ENCODE measurements around the gene VIL1.

Gene VIL1

DNA sequence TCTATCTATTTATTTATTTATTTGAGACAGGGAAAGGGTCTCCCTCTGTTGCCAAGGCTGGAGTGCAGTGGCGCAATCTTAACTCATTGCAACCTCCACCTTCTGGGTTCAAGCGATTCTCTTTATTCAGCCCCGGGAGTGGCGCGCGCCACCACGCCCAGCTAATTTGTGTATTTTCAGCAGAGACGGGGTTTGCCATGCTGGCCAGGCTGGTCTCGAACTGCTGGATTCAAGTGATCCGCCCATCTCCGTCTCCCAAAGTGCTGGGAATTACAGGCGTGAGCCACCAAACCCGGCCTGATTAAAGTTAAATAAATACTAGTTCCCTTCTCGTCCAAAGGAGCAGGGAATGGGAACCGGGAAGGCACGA, 23.5 kb upstream of the VIL1 start:
- DNase-seq, result no peak

DNA sequence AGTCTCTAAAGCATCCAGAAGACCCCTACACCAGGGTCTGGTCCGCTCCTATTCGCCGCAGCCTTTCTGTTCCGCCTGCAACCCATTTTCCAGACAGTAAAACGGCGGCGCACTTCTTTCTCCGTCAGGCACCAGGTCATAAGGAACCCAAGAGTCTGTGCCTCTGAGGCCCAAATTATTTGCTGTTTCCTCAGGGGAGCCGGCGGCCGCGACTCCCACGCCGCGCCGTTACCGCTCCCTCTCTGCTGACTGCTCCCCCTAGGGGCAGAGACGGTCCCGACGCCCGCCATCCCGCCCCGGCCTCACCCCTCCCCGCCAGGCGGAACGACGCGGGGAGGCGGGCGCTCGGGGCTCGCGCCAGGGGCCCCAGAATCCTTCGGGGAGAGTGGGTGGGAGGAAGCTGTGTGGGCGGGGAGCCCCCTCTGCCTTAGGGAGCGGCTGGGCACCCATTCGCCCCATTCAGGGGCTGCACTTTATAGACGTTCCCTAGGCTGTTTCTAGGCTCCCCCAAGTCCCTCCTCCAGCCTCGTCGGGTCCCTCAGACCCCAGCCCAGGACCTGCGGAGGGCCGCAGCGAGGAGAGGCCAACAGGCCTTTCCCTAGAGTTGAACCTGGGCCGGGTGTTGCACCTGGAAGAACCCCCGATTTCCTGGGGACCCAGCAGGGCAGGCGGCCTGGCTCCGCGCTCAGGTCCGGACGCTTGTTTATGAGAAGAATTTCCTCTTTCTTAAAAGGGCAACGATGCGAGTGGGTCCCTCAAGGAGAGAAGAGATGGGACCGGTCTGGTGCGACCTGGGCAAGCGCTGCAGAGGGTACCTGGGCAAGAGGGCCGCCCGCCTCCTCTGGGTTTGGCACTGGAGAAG, 22.9 kb upstream of the VIL1 start:
- peak; percentile 95 for DNase-seq

DNA sequence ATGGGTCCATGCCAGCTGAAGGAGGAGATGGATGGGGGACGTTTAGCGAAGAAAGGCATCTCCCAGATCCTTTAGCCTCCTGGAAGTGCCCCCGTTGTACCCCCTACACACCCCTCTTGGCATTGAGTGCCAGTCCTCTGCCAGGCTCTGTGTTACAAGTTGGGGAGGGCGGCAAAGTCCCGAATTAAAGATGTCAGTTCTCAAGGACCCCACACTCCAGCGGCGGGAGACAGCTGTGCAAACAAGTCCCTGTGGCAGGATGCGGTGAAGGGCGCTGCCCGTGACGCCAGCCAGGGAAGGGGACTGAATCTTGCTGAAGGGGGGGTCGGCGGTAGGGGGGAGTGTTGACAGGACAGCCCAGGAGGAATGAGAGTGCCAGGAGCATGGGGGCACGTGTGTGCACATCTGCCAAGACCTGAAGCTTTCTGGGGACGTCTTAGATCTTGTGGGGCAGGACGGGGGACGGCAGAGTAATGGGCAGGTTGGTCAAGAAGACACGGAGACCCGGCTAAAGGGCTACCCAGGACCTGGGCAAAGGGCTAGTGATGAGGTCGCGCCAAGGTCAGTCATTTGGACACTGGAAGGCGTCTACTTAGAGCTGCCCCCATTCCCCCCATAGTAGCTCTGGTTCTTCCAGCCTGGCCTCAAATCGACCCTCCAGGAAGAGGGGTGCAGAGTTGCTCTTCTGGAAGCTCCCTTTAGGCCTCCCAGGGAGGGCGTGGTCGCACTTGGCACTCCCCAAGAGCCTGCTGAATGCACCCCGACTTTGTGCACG, 22.0 kb upstream of the VIL1 start:
- peak; percentile 85 for DNase-seq

DNA sequence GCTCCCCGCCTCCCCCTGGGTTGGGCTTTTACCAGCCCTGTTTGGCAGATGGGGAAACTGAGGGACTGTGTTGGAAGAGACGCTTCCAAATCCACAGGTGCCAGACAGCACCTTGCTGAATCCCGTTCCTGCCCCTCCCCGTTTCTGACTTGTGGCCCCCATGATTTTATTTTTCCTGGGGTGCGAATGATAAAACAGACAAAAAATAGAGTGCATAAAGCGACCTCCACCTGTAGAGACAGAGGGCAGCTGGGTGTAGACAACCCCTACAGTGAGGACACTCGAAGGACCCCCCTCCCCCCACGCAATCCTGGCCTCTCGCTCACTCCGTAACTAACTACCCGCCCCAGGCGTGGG, 21.5 kb upstream of the VIL1 start:
- DNase-seq, result no peak

DNA sequence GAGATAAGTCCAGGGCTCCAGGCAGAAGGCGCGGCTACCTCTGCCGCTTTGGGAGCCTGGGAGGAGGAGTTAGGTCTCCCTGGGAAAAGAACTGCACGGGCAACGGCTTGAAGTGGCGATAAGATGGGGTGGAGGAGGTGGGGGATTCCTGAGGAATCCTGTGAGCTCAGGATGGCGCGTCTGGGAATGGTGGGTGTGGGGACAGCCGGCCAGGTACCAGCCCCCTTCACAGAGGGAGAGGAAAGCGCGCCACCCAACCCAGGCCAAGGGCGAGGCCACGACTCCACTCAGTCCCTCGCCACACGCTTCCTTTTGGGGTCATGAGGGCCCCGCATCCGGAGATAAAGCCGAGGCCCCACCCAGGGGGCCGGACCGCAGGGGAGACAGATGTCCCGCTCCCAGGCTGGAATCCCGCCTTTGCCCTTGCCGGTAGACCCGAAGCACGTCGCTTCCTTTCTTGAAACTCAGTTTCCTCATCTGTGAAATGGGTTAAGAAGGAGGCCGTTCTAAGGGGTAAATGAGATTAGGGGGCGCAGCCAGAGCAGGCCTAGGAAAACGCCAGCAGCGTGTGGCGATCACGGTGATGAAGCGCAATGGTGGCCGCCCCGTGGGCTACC, 21.0 kb upstream of the VIL1 start:
- peak; percentile 69 for DNase-seq

DNA sequence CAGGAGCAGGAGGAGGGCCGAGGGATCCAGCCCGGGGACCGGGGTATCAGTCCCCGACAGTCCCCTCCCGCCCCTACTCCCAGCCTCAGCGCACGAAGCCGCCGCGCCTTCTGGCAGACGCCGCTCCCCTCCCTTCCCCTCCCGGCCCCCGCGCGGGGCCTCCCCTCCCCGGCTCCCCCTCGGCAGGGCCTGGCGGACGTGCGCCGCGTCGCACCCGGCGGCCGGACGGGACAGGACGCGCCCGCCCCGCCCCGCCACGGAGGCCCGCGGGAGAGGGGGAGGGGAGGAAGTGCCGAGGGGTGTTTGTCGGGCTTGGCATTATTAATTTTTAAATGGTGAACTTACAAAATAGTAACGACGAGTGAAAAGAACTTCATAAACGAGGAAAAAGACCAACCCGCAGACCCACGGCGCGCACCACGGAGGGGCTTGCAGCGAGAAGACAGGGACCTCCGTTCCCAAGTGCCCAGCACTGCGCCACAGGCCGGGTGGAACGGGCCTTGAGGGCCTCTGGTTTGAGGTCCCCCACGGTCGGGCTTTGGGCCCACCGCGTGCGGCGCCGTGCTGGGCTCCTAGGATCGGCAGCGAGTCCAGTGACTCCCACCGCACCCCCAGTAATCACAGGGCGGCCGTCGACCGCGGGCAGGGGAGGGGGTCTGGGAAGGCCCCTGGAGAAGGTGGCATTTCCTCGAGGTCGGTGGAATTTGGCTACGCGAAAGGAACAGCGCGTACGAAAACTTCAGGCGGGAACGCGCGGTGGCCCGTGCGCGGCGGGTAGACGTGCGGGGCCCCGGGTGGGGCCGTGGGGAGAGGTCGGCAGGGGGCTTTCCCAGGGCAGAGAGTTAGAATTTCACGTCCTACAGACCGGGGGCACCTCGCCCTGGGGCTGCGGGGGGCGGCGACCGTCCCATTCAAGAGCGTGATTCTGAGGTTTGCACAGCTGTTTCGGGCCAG, 20.2 kb upstream of the VIL1 start:
- DNase-seq, result peak; percentile 93

DNA sequence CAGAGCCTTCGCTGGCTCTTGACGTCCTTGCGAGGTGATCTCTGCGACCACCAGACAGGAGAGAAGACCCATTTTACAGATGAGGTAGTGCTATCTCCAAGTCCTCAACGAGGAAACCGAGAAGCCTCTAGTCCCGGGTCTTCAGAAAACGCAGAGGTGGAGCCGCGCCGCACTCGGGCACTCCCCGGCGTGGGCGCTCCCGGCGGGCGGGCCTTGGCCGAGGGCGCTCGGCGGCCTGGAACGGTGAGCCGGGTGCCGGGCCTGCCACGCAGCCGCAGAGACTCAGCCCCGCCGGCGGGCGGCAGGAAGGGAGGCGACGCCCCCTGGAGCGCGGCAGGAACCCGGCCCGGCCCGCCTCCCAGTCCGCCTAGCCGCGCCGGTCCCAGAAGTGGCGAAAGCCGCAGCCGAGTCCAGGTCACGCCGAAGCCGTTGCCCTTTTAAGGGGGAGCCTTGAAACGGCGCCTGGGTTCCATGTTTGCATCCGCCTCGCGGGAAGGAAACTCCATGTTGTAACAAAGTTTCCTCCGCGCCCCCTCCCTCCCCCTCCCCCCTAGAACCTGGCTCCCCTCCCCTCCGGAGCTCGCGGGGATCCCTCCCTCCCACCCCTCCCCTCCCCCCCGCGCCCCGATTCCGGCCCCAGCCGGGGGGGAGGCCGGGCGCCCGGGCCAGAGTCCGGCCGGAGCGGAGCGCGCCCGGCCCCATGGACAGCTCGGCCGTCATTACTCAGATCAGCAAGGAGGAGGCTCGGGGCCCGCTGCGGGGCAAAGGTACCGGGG, 19.3 kb upstream of the VIL1 start, which contains the start of gene CTDSP1:
CTDSP1 (plus strand) TSS at position 478 of the 776 bp plus-strand sequence; CDS start at position 701, 223 bp downstream.
- DNase-seq, result peak; percentile 99

DNA sequence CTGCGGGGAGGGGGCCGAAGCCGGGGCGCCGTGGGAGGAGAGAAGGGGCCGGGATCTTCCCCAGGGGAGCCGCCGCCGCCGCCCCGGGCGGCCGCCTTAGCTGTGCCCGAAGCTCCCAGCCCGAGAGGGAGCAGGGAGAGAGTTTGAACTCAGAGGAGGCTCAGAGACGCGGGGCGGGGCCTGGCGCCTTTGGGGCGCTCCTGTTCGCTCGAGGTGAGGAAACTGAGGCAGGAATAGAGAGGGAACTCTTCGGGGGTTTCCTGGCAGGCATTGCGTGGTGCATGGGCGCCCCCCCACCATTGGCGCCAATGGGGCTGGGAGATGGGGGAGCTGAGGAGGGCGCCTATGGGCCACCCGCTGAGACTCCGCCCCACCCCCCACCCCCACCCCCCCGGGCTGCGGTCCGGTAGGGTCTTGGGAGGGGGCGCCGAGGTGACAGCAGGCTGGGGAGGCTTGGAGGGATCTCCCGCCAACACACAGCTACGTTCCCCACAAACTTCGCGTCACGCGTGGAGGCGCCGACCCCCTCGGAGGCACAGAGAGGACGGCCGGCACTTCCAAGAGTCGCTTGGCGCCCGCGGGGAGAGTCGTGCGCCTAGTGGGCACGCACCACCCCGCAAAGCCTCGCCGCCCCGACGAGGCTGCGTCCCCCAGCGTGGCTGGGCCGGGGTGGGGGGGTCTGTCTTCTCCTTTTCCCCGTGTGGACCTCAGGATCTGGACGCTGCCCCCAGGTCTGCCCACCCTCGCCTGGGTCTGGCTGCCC, 18.6 kb upstream of the VIL1 start:
- DNase-seq, result peak; percentile 67

DNA sequence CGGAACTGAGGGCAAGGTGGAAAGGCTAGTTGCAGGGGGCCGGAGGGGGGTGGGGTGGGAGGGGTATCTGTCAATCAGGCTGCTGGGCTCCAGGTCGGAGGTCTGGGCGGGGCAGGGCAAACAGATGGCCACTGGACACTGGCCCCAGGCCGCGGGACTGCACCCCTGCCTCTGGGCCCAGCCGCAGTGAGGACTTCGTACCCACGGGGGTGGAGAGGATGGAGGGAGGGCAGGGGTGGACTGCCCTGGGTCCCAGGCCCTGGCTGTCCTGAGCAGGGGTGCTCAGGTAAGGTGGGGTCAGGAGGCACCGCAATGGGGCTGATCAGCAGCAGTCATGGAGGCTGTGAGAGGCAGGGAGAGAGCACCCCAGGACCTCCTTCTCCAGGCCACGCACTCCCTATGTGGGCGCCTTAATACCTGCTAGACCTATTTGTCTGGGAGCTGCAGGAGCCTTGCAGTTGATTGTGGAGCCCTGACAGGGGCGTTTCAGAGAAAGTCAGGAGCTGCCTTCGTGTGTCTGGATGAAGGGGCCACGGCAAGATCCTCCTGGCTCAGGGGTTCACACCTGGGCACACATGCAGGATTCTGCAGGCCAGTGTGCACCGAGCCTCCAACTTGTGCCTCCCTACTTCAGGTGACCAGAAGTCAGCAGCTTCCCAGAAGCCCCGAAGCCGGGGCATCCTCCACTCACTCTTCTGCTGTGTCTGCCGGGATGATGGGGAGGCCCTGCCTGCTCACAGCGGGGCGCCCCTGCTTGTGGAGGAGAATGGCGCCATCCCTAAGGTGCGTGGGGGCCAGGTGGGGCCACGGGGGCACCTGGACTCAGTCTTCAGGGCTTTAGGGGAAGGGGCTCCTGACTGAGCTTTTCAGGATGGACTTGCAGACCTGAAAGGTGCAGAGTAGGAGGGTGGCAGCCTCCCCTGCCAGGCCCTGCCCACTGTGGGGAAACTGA, 17.7 kb upstream of the VIL1 start:
- DNase-seq, result no peak

DNA sequence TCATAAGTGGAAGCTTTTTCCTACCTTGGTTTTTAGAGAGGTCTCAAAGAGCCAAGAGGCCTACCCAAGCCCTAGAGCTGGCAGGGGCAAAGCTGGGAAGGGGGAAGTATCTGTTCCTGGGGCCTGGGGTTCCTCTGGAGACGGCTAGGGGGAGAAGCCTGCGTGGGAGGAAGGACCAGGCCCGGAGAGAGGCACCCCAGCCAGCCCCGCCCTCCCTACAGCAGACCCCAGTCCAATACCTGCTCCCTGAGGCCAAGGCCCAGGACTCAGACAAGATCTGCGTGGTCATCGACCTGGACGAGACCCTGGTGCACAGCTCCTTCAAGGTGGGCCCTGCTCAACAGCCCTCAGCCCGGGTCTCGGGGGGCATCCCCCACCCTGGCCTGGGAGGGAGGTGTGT, 17.0 kb upstream of the VIL1 start:
- DNase-seq, result no peak

DNA sequence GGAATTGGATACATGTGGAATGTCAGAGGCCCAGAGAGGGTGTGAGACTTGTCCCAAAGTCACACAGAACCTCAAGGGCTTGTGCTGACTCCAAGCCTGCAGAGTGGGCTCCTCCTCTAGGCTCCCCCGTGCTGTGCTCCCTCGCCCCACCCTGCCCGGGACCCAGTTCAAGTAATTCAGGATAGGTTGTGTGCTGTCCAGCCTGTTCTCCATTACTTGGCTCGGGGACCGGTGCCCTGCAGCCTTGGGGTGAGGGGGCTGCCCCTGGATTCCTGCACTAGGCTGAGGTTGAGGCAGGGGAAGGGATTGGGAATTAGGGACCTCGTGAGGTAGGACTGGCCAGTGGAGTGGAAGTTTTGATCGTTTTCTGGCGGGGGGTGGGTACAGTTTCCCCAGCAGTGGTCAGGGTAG, 16.4 kb upstream of the VIL1 start:
- no peak for DNase-seq

DNA sequence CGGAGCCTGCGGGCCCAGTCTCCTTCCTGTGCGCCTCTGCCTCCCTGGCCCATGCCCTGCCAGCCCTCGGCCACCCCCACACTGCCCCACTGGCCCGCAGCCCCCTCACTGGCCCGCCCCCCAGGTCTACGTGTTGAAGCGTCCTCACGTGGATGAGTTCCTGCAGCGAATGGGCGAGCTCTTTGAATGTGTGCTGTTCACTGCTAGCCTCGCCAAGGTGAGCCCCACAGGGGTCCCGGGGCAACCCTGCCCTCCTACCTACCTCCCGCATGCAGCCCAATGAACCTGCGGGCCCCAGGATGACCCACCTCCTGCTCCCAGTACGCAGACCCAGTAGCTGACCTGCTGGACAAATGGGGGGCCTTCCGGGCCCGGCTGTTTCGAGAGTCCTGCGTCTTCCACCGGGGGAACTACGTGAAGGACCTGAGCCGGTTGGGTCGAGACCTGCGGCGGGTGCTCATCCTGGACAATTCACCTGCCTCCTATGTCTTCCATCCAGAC, 16.0 kb upstream of the VIL1 start:
- no peak for DNase-seq

DNA sequence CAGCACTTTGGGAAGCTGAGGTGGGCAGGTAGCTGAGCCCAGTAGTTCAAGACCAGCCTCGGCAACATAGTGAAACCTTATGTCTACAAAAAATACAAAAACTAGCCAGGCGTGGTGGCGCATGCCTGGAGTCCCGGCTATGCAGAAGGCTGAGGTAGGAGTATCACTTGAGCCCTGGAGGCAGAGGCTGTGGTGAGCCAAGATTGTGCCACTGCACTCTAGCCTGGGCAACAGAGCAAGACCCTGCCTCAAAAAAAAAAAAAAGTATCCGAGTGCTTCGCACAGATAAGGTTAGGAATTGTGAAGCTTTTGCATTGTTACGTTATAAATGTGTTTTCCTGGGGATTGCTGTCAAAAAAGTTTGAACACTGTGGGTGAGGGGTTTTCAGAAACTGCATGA, 15.1 kb upstream of the VIL1 start:
- no peak for DNase-seq

DNA sequence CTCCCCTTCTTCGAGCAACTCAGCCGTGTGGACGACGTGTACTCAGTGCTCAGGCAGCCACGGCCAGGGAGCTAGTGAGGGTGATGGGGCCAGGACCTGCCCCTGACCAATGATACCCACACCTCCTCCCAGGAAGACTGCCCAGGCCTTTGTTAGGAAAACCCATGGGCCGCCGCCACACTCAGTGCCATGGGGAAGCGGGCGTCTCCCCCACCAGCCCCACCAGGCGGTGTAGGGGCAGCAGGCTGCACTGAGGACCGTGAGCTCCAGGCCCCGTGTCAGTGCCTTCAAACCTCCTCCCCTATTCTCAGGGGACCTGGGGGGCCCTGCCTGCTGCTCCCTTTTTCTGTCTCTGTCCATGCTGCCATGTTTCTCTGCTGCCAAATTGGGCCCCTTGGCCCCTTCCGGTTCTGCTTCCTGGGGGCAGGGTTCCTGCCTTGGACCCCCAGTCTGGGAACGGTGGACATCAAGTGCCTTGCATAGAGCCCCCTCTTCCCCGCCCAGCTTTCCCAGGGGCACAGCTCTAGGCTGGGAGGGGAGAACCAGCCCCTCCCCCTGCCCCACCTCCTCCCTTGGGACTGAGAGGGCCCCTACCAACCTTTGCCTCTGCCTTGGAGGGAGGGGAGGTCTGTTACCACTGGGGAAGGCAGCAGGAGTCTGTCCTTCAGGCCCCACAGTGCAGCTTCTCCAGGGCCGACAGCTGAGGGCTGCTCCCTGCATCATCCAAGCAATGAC, 14.4 kb upstream of the VIL1 start:
- peak; percentile 53 for DNase-seq

DNA sequence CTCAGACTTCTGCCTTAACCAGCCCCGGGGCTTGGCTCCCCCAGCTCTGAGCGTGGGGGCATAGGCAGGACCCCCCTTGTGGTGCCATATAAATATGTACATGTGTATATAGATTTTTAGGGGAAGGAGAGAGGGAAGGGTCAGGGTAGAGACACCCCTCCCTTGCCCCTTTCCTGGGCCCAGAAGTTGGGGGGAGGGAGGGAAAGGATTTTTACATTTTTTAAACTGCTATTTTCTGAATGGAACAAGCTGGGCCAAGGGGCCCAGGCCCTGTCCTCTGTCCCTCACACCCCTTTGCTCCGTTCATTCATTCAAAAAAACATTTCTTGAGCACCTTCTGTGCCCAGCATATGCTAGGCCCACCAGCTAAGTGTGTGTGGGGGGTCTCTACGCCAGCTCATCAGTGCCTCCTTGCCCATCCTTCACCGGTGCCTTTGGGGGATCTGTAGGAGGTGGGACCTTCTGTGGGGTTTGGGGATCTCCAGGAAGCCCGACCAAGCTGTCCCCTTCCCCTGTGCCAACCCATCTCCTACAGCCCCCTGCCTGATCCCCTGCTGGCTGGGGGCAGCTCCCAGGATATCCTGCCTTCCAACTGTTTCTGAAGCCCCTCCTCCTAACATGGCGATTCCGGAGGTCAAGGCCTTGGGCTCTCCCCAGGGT, 13.7 kb upstream of the VIL1 start:
- peak; percentile 69 for DNase-seq

DNA sequence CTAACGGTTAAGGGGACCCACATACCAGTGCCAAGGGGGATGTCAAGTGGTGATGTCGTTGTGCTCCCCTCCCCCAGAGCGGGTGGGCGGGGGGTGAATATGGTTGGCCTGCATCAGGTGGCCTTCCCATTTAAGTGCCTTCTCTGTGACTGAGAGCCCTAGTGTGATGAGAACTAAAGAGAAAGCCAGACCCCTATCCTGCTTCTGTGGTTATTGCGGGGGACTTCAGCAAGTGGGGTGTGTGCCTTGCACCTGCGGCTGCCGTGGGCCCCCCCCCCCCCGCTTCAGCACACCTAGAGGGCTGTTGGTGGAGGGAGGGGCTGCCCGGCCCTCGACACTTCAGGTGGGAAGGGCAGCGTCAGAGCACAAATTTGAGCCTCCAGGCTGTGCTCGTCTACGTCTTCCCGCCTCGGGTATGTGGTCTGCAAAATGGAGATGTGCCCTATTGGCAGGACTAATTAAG, 13.1 kb upstream of the VIL1 start:
- DNase-seq, result no peak

DNA sequence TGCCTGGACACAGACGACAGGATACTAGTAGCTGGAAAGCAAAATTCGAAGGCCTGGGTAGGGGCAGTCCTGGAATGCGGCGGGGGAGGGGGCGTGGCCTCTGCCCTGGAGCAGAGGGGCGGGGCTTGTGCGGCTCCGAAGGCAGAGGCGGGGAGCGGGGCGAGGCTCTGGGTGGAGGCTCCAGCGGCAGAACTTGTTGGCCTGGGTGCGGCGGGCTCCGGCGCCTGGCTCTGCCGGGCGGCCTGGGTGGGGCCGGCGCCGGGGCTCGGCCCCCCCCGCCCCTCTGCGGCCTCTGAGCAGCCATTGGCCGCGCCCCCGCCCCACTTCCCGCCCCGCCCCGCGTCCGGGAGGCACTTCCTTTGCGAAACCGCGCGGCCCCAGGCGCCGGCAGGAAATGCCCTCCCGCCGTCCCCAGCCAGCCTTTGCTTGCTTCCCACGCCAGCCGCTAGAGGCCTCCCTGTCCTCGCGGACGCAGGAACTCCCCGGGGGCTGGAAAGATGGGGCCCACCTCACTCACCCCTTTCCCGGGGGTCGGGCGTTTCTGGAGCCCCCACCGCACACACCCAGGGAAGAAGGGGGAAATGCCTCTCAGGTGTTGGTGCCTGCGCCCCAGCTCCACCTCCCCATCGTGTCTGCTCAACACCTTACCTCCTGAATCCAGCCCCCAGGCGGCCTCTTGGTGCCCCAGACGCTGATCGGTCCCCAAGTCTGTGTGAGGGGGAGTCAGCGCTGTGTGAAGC, 12.5 kb upstream of the VIL1 start:
- peak; percentile 97 for DNase-seq

All from right hindlimb (tissue), 1 donor.